ENCODE measurements around the gene HPS1. TPM values are rescaled to one million over a fixed set of nuclear protein-coding genes. Genes with fewer than 3 reads are reported as not detected.

HPS1 gene
- total RNA-seq, 1 donor from 2014 or later = 16.0 TPM

- Mint-ChIP-seq H3K4me3 (no peak overlapping the region), H3K27ac (no peak overlapping the region), H3K9me3 (no peaks in the 10 kb centered on the region), H3K36me3 (peaks cover 2% of the 10 kb centered on the region), H3K27me3 (ENCODE audit: insufficient read depth, low read depth) (peaks cover 6% of the 10 kb centered on the region), H3K4me1 (peaks cover 27% of the 10 kb centered on the region)
- no peaks in the 10 kb centered on the region for H3K36me3 ChIP-seq
- no peaks in the 10 kb centered on the region for H3K27me3 ChIP-seq
- H4K20me1 ChIP-seq (ENCODE audit: low read depth) = no peaks in the 10 kb centered on the region
- DNase-seq (ENCODE audit: low spot score) = no peak
- TF ChIP-seq EZH2 (IDR thresholded peaks at IDR 0.05) = no peak
- no peak for TF ChIP-seq EZH2phosphoT487 (IDR thresholded peaks at IDR 0.05)
- TF ChIP-seq CTCF (IDR thresholded peaks at IDR 0.05) = no peak
- no peak overlapping the region for H3K4me2 ChIP-seq
- no peak overlapping the region for H3K9ac ChIP-seq
- H3F3A ChIP-seq (ENCODE audit: low read depth) = peaks cover 6% of the 10 kb centered on the region
- H3K4me3 ChIP-seq = no peak overlapping the region
- H2AFZ ChIP-seq (replicated peaks) = no peak overlapping the region
- peaks cover 10% of the 10 kb centered on the region for H3K4me1 ChIP-seq
- H3K27ac ChIP-seq = no peak overlapping the region
- H3K79me2 ChIP-seq (ENCODE audit: low read depth) = no peaks in the 10 kb centered on the region
- no peaks in the 10 kb centered on the region for H3K9me3 ChIP-seq (ENCODE audit: low read depth)
These were observed 29.9 kb downstream of the HPS1 start for GRCh38 chr10:98416606-98417388.

GRCh38 chr10:98415731-98416119, 31.0 kb downstream of the HPS1 start:
- Mint-ChIP-seq H3K36me3 (peaks cover 2% of the 10 kb centered on the region), H3K27ac (no peak overlapping the region)

GRCh38 chr10:98414932-98415730, 31.6 kb downstream of the HPS1 start, which contains the start of gene PYROXD2:
PYROXD2 (minus strand) TSS chr10:98415182; CDS start chr10:98415135, 47 bp downstream.
- Histone ChIP-seq H3K4me1 (peaks cover 10% of the 10 kb centered on the region), H4K20me1 (ENCODE audit: low read depth) (no peaks in the 10 kb centered on the region), H3K4me2 (peak within 1 kb of the TSS; percentile 72), H3K27me3 (no peaks in the 10 kb centered on the region), H3K4me3 (peak within 1 kb of the TSS; percentile 30), H2AFZ (replicated peaks) (peak within 1 kb of the TSS; percentile 92), H3K9ac (peak within 1 kb of the TSS; percentile 33), H3K79me2 (ENCODE audit: low read depth) (no peaks in the 10 kb centered on the region), H3K27ac (no peak within 1 kb of the TSS), H3K9me3 (ENCODE audit: low read depth) (no peaks in the 10 kb centered on the region), H3F3A (ENCODE audit: low read depth) (peaks cover 6% of the 10 kb centered on the region), H3K36me3 (no peaks in the 10 kb centered on the region)
- H3K4me1 Mint-ChIP-seq = peaks cover 29% of the 10 kb centered on the region
- peak within 1 kb of the TSS; percentile 84 for H3K4me3 Mint-ChIP-seq
- no peaks in the 10 kb centered on the region for H3K9me3 Mint-ChIP-seq
- H3K27me3 Mint-ChIP-seq (ENCODE audit: insufficient read depth, low read depth) = peaks cover 5% of the 10 kb centered on the region
- TF ChIP-seq EZH2phosphoT487 (IDR thresholded peaks at IDR 0.05) = no peak
- TF ChIP-seq CTCF (IDR thresholded peaks at IDR 0.05) = no peak
- no peak for TF ChIP-seq EZH2 (IDR thresholded peaks at IDR 0.05)
- DNase-seq (ENCODE audit: low spot score) = peak; percentile 76
- peak within 1 kb of the TSS; percentile 96 for H3K27ac Mint-ChIP-seq
- H3K36me3 Mint-ChIP-seq = peaks cover 2% of the 10 kb centered on the region

More at GRCh38 chr10:98415731-98416119, 31.0 kb downstream of the HPS1 start:
- Histone ChIP-seq H3K36me3 (no peaks in the 10 kb centered on the region), H3K9ac (no peak overlapping the region), H3K4me3 (no peak overlapping the region), H3K27me3 (no peaks in the 10 kb centered on the region), H3K27ac (no peak overlapping the region), H2AFZ (replicated peaks) (no peak overlapping the region), H3K4me2 (no peak overlapping the region), H3K9me3 (ENCODE audit: low read depth) (no peaks in the 10 kb centered on the region), H3K79me2 (ENCODE audit: low read depth) (no peaks in the 10 kb centered on the region), H4K20me1 (ENCODE audit: low read depth) (no peaks in the 10 kb centered on the region), H3F3A (ENCODE audit: low read depth) (peaks cover 6% of the 10 kb centered on the region), H3K4me1 (peaks cover 10% of the 10 kb centered on the region)
- TF ChIP-seq EZH2 (IDR thresholded peaks at IDR 0.05) (no peak), EZH2phosphoT487 (IDR thresholded peaks at IDR 0.05) (no peak), CTCF (IDR thresholded peaks at IDR 0.05) (no peak)
- H3K27me3 Mint-ChIP-seq (ENCODE audit: insufficient read depth, low read depth) = peaks cover 6% of the 10 kb centered on the region
- no peak overlapping the region for H3K4me3 Mint-ChIP-seq
- peaks cover 29% of the 10 kb centered on the region for H3K4me1 Mint-ChIP-seq
- no peaks in the 10 kb centered on the region for H3K9me3 Mint-ChIP-seq
- DNase-seq (ENCODE audit: low spot score) = peak; percentile 21

Measured in neural progenitor cell (in vitro differentiated cells).